ENCODE measurements around the gene NEK10.

DNA sequence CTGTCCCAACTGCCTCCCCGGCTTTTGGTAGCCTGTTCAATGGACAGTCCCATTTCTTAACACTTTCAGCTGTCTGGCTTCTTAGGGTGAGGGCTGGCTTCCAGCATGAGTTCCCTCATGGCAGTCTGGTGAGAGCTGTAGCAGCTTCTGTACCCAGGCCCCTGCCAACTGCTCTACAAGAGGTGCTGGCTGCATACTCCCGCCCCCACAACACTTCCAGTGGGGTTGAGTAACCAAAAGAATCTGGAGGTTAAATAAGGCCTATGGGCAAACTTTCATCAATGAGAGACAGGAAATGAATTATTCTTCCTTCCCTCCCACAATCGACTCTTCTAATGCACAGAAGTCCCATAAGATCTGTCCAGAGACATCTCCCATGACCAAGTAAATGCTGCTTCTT is 145.0 kb downstream of the NEK10 start:
- TF ChIP-seq, protein P1, sequence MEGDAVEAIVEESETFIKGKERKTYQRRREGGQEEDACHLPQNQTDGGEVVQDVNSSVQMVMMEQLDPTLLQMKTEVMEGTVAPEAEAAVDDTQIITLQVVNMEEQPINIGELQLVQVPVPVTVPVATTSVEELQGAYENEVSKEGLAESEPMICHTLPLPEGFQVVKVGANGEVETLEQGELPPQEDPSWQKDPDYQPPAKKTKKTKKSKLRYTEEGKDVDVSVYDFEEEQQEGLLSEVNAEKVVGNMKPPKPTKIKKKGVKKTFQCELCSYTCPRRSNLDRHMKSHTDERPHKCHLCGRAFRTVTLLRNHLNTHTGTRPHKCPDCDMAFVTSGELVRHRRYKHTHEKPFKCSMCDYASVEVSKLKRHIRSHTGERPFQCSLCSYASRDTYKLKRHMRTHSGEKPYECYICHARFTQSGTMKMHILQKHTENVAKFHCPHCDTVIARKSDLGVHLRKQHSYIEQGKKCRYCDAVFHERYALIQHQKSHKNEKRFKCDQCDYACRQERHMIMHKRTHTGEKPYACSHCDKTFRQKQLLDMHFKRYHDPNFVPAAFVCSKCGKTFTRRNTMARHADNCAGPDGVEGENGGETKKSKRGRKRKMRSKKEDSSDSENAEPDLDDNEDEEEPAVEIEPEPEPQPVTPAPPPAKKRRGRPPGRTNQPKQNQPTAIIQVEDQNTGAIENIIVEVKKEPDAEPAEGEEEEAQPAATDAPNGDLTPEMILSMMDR (IDR thresholded peaks at IDR 0.05), result no peak
- TF ChIP-seq POLR2A (IDR thresholded peaks at IDR 0.05), result no peak
- TF ChIP-seq POLR2AphosphoS5 (IDR thresholded peaks at IDR 0.05), result no peak
